ENCODE measurements around the gene EFNA4. TPM values are rescaled to one million over a fixed set of nuclear protein-coding genes. Genes with fewer than 3 reads are reported as not detected.
A peak's percentile ranks its signal among the peaks of the same experiment; 100 is the strongest.

The EFNA4 gene
- polyA plus RNA-seq, 1 donor (not counting 4 experiments of a cell fraction or from before 2014, with no cell fraction given), result 7.6 TPM

- no peaks in the 10 kb centered on the region for H3K79me2 ChIP-seq (ENCODE audit: control insufficient read depth, insufficient read depth, low read length)
- H2AFZ ChIP-seq (ENCODE audit: control insufficient read depth, low read length), result no peak overlapping the region
- no peaks in the 10 kb centered on the region for H3K9me3 ChIP-seq (ENCODE audit: control insufficient read depth, low read depth, low read length)
- no peak overlapping the region for H3K4me2 ChIP-seq (ENCODE audit: control insufficient read depth, extremely low read depth, insufficient read depth, low read depth, low read length)
- no peak for TF ChIP-seq CTCF (optimal IDR thresholded peaks at IDR 0.05 in 1 of 3, IDR thresholded peaks at IDR 0.05 in 1 of 3, conservative IDR thresholded peaks at IDR 0.05 in 1 of 3; ENCODE audit: extremely low read depth in 1 of 3, insufficient read depth in 2 of 3, low read length in 3 of 3)
- TF ChIP-seq EZH2 (IDR thresholded peaks at IDR 0.05; ENCODE audit: low read length), result no peak
- peaks cover 5% of the 10 kb centered on the region for H4K20me1 ChIP-seq (ENCODE audit: control insufficient read depth, extremely low read depth, insufficient read depth, low read length)
- no peak overlapping the region for H3K9ac ChIP-seq (ENCODE audit: control insufficient read depth, extremely low read depth, insufficient read depth, low read length)
- dilution Hi-C loops (cut with MboI; ENCODE audit: extremely low pct_ligation_motif_present, low sequenced_read_pairs), result no loop called here
- no peak for DNase-seq (ENCODE audit: low read depth, low spot score)
- H3K4me1 ChIP-seq (ENCODE audit: control insufficient read depth, extremely low read depth, insufficient read depth, low read length), result peaks cover 23% of the 10 kb centered on the region
- no peaks in the 10 kb centered on the region for H3K27me3 ChIP-seq (ENCODE audit: control insufficient read depth, extremely low read depth, insufficient read depth, low read length)
- FAIRE-seq, result no peak
- no peak overlapping the region for H3K27ac ChIP-seq (ENCODE audit: control insufficient read depth, insufficient read depth, low read length)
- H3K9me1 ChIP-seq (ENCODE audit: control insufficient read depth, extremely low read depth, insufficient read depth, low read length), result no peaks in the 10 kb centered on the region
- peaks cover 37 to 41% of the 10 kb centered on the region in 2 experiments for H3K36me3 ChIP-seq (ENCODE audit: control insufficient read depth in 2 of 2, extremely low read depth in 1 of 2, insufficient read depth in 2 of 2, low read length in 2 of 2)
- H3K4me3 ChIP-seq (ENCODE audit: control insufficient read depth in 2 of 3, extremely low read depth in 1 of 3, insufficient read depth in 2 of 3, low read depth in 1 of 3, low read length in 3 of 3), result no peak overlapping the region
Measured at GRCh38 chr1:155062151-155062686, 1.3 kb upstream of the EFNA4 start.

GRCh38 chr1:155062702-155063411 is 683 bp upstream of the EFNA4 start:
- H3K9ac ChIP-seq (ENCODE audit: control insufficient read depth, extremely low read depth, insufficient read depth, low read length), result peak overlapping the region; percentile 84

More at GRCh38 chr1:155062702-155063411, 683 bp upstream of the EFNA4 start:
- TF ChIP-seq CTCF (optimal IDR thresholded peaks at IDR 0.05 in 1 of 3, IDR thresholded peaks at IDR 0.05 in 1 of 3, conservative IDR thresholded peaks at IDR 0.05 in 1 of 3; ENCODE audit: extremely low read depth in 1 of 3, insufficient read depth in 2 of 3, low read length in 3 of 3) (peak; percentile 57 to 95 (median 80)), EZH2 (IDR thresholded peaks at IDR 0.05; ENCODE audit: low read length) (no peak)
- Histone ChIP-seq H3K36me3 (ENCODE audit: control insufficient read depth in 2 of 2, extremely low read depth in 1 of 2, insufficient read depth in 2 of 2, low read length in 2 of 2) (peaks cover 32 to 39% of the 10 kb centered on the region in 2 experiments), H3K27me3 (ENCODE audit: control insufficient read depth, extremely low read depth, insufficient read depth, low read length) (no peaks in the 10 kb centered on the region), H3K9me3 (ENCODE audit: control insufficient read depth, low read depth, low read length) (no peaks in the 10 kb centered on the region), H2AFZ (ENCODE audit: control insufficient read depth, low read length) (no peak overlapping the region), H3K27ac (ENCODE audit: control insufficient read depth, insufficient read depth, low read length) (no peak overlapping the region), H3K4me3 (ENCODE audit: control insufficient read depth in 2 of 3, extremely low read depth in 1 of 3, insufficient read depth in 2 of 3, low read depth in 1 of 3, low read length in 3 of 3) (peak overlapping the region in 1 of 3 experiments; percentile 82), H4K20me1 (ENCODE audit: control insufficient read depth, extremely low read depth, insufficient read depth, low read length) (peaks cover 5% of the 10 kb centered on the region), H3K9me1 (ENCODE audit: control insufficient read depth, extremely low read depth, insufficient read depth, low read length) (no peaks in the 10 kb centered on the region), H3K79me2 (ENCODE audit: control insufficient read depth, insufficient read depth, low read length) (no peaks in the 10 kb centered on the region), H3K4me2 (ENCODE audit: control insufficient read depth, extremely low read depth, insufficient read depth, low read depth, low read length) (peak overlapping the region; percentile 79), H3K4me1 (ENCODE audit: control insufficient read depth, extremely low read depth, insufficient read depth, low read length) (peaks cover 23% of the 10 kb centered on the region)
- FAIRE-seq, result no peak
- DNase-seq (ENCODE audit: low read depth, low spot score), result no peak
- dilution Hi-C loops (cut with MboI; ENCODE audit: extremely low pct_ligation_motif_present, low sequenced_read_pairs), result no loop called here

Data from keratinocyte (primary cell).